ENCODE data around the gene MED27.

DNA sequence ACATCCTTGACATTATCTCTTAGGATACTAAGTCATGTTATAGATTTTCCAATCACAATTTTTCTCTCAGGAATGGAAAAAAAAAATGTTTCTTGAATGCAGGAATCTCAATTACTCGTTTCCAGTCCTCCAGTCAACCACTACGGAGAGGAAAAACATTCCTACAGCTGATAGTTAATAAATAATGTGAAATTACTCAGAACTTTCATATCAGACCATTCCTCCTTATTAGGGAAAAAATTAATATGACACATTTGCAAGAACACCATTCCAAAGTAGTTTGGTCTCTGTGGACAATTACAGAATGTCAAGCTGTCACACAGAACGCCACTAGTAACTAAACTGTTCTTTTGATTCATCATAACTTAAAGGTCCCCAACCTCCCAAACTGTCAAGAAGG, 31.5 kb downstream of the MED27 start:
- TF ChIP-seq YY1 (IDR thresholded peaks at IDR 0.05; ENCODE audit: insufficient read depth, insufficient read length), result no peak
- TF ChIP-seq ZNF274 (IDR thresholded peaks at IDR 0.05; ENCODE audit: low read depth, low read length), result no peak

All from NT2/D1 (cell line).